Fibroblast of gingiva (primary cell): Measurements from ENCODE around the gene NEK8.
A peak's percentile ranks its signal among the peaks of the same experiment; 100 is the strongest.
"Not testable (repeated sequence)": the region's sequence is repeated elsewhere in the genome, so short reads cannot be mapped to it uniquely, and the experiment has no call there.

Experiments used
- DNase-seq: peaks from one replicate; pipeline ENCODE4 v3.0.0-alpha.2; 2011; ENCODE audit warnings: low read depth

The NEK8 gene

GRCh38 chr17:28763804-28764266 lies 35.2 kb downstream of the NEK8 start:
- DNase-seq, result peak; percentile 69

GRCh38 chr17:28765038-28765437 lies 36.5 kb downstream of the NEK8 start:
- no peak for DNase-seq

- no peak for DNase-seq
Observed at GRCh38 chr17:28773736-28774135, 45.1 kb downstream of the NEK8 start.

- DNase-seq, result no peak
Observed at GRCh38 chr17:28774206-28774605, 45.6 kb downstream of the NEK8 start.

GRCh38 chr17:28777178-28777577 lies 48.6 kb downstream of the NEK8 start:
- DNase-seq, result no peak

- not testable (repeated sequence) for DNase-seq
Observed at GRCh38 chr17:28779601-28780000, 51.0 kb downstream of the NEK8 start.

GRCh38 chr17:28783161-28783560 lies 54.6 kb downstream of the NEK8 start:
- no peak for DNase-seq

- no peak for DNase-seq
Observed at GRCh38 chr17:28788100-28788499, 59.5 kb downstream of the NEK8 start.
